ENCODE data around the gene RPS8. TPM values are rescaled to one million over a fixed set of nuclear protein-coding genes. Genes with fewer than 3 reads are reported as not detected.
A peak's percentile ranks its signal among the peaks of the same experiment; 100 is the strongest.
"Not testable (repeated sequence)": the region's sequence is repeated elsewhere in the genome, so short reads cannot be mapped to it uniquely, and the experiment has no call there.

The RPS8 gene
- total RNA-seq, 1 donor from 2014 or later, result 4,281 TPM

DNA sequence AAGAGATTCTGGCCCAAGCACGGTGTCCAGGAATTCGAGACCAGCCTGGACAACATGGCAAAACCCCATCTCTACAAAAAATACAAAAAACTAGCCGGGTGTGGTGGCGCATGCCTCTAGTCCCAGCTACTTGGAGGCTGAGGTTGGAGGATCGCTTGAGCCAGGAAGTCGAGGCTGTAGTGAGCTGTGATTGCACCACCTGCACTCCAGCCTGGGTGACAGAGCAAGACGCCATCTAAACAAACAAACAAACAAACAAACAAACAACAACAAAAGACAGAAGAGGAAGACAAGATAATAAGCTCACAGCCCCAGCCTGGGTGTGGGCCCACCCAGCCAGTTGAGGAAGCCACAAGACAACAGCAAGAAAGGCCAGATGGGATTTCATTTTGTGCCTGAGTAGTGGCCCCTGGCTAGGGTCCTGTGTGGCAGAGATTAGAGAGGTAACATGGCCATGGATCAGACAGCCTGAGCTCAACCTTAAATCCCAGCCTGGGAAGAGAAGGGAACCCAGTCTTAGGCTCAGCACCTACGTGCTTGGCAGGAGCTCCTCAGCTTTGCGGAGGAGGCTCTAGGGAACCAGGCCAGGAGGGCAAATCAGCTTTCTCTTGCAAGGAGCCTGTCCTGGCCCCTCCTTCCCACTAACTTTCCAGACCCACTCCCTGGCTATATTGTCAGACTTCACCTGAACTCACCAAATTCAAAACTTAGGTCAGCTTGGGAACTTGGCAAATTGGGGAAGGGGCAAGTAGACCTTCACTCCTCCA lies 17.6 kb downstream of the RPS8 start:
- peak overlapping the region; percentile 70 for H2AFZ ChIP-seq (replicated peaks)
- no peak overlapping the region for H3K4me3 Mint-ChIP-seq
- peak overlapping the region; percentile 15 for H3K27ac Mint-ChIP-seq

GRCh38 chr1:44797886-44798285 lies 22.5 kb downstream of the RPS8 start:
- not testable (repeated sequence) for H3K27ac Mint-ChIP-seq; H3K36me3 Mint-ChIP-seq; H3K9me3 Mint-ChIP-seq; H3K4me2 ChIP-seq; H2AFZ ChIP-seq (replicated peaks); H3K79me2 ChIP-seq (ENCODE audit: low read depth); H3K4me3 Mint-ChIP-seq; H3K9me3 ChIP-seq (ENCODE audit: low read depth); H3K27me3 Mint-ChIP-seq (ENCODE audit: insufficient read depth, low read depth); H3K27ac ChIP-seq; H3K4me3 ChIP-seq; H3K27me3 ChIP-seq; H3K9ac ChIP-seq; H3K36me3 ChIP-seq; DNase-seq (ENCODE audit: low spot score)
- Histone ChIP-seq H4K20me1 (ENCODE audit: low read depth) (peaks cover 14% of the 10 kb centered on the region), H3K4me1 (peaks cover 32% of the 10 kb centered on the region), H3F3A (ENCODE audit: low read depth) (peaks cover 45% of the 10 kb centered on the region)
- H3K4me1 Mint-ChIP-seq, result peaks cover 24% of the 10 kb centered on the region

More for the DNA sequence above, 17.6 kb downstream of the RPS8 start:
- Histone ChIP-seq H3K79me2 (ENCODE audit: low read depth) (no peaks in the 10 kb centered on the region), H3K27ac (no peak overlapping the region), H3K9ac (no peak overlapping the region), H3K4me2 (peak overlapping the region; percentile 21), H3F3A (ENCODE audit: low read depth) (peaks cover 26% of the 10 kb centered on the region), H4K20me1 (ENCODE audit: low read depth) (no peaks in the 10 kb centered on the region), H3K9me3 (ENCODE audit: low read depth) (no peaks in the 10 kb centered on the region), H3K4me3 (no peak overlapping the region), H3K27me3 (no peaks in the 10 kb centered on the region), H3K4me1 (peaks cover 4% of the 10 kb centered on the region), H3K36me3 (no peaks in the 10 kb centered on the region)
- no peak for DNase-seq (ENCODE audit: low spot score)
- Mint-ChIP-seq H3K9me3 (no peaks in the 10 kb centered on the region), H3K27me3 (ENCODE audit: insufficient read depth, low read depth) (peaks cover 3% of the 10 kb centered on the region), H3K36me3 (no peaks in the 10 kb centered on the region), H3K4me1 (peaks cover 14% of the 10 kb centered on the region)
- TF ChIP-seq EZH2phosphoT487 (IDR thresholded peaks at IDR 0.05) (no peak), EZH2 (IDR thresholded peaks at IDR 0.05) (no peak)
- TF ChIP-seq, protein P1, sequence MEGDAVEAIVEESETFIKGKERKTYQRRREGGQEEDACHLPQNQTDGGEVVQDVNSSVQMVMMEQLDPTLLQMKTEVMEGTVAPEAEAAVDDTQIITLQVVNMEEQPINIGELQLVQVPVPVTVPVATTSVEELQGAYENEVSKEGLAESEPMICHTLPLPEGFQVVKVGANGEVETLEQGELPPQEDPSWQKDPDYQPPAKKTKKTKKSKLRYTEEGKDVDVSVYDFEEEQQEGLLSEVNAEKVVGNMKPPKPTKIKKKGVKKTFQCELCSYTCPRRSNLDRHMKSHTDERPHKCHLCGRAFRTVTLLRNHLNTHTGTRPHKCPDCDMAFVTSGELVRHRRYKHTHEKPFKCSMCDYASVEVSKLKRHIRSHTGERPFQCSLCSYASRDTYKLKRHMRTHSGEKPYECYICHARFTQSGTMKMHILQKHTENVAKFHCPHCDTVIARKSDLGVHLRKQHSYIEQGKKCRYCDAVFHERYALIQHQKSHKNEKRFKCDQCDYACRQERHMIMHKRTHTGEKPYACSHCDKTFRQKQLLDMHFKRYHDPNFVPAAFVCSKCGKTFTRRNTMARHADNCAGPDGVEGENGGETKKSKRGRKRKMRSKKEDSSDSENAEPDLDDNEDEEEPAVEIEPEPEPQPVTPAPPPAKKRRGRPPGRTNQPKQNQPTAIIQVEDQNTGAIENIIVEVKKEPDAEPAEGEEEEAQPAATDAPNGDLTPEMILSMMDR (IDR thresholded peaks at IDR 0.05), result no peak

- no peaks in the 10 kb centered on the region for H3K9me3 ChIP-seq (ENCODE audit: low read depth)
- no peaks in the 10 kb centered on the region for H3K79me2 ChIP-seq (ENCODE audit: low read depth)
- Mint-ChIP-seq H3K9me3 (no peaks in the 10 kb centered on the region), H3K27ac (peak overlapping the region; percentile 64), H3K36me3 (peaks cover 3% of the 10 kb centered on the region), H3K4me1 (peaks cover 26% of the 10 kb centered on the region), H3K4me3 (peak overlapping the region; percentile 92), H3K27me3 (ENCODE audit: insufficient read depth, low read depth) (peaks cover 10% of the 10 kb centered on the region)
- peaks cover 37% of the 10 kb centered on the region for H3F3A ChIP-seq (ENCODE audit: low read depth)
- no peak overlapping the region for H2AFZ ChIP-seq (replicated peaks)
- H3K9ac ChIP-seq, result no peak overlapping the region
- H3K4me2 ChIP-seq, result peak overlapping the region; percentile 60
- H4K20me1 ChIP-seq (ENCODE audit: low read depth), result peaks cover 14% of the 10 kb centered on the region
- DNase-seq (ENCODE audit: low spot score), result no peak
- TF ChIP-seq, protein P1 (IDR thresholded peaks at IDR 0.05), result no peak
- TF ChIP-seq EZH2 (IDR thresholded peaks at IDR 0.05) (no peak), EZH2phosphoT487 (IDR thresholded peaks at IDR 0.05) (no peak)
- peaks cover 29% of the 10 kb centered on the region for H3K4me1 ChIP-seq
- H3K4me3 ChIP-seq, result no peak overlapping the region
- H3K27me3 ChIP-seq, result peaks cover 9% of the 10 kb centered on the region
- no peak overlapping the region for H3K27ac ChIP-seq
- H3K36me3 ChIP-seq, result no peaks in the 10 kb centered on the region
Measured at GRCh38 chr1:44798481-44799365, 23.4 kb downstream of the RPS8 start.
